Measurements from ENCODE around the gene PRSS1.

The PRSS1 gene

GRCh38 chr7:142795339-142795863 is 46.1 kb downstream of the PRSS1 start:
- no peak for DNase-seq (ENCODE audit: low read depth)

DNA sequence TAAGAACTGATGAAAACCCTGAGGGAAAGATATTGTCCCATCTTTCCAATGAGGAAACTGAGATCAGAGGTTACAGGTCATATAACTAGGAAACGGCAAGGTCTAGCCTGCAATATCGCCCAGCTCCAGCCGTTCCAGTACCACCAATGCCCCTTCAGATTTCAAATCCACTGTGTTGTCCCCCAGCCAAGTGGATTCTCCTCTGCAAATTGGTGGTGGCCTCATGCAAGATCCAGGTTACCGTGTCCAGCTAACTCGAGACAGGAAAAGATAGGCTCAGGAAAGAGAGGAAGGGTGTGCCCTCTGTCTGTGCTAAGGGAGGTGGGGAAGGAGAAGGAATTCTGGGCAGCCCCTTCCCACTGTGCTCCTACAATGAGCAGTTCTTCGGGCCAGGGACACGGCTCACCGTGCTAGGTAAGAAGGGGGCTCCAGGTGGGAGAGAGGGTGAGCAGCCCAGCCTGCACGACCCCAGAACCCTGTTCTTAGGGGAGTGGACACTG is 46.8 kb downstream of the PRSS1 start:
- no peak for DNase-seq (ENCODE audit: low read depth)

DNA sequence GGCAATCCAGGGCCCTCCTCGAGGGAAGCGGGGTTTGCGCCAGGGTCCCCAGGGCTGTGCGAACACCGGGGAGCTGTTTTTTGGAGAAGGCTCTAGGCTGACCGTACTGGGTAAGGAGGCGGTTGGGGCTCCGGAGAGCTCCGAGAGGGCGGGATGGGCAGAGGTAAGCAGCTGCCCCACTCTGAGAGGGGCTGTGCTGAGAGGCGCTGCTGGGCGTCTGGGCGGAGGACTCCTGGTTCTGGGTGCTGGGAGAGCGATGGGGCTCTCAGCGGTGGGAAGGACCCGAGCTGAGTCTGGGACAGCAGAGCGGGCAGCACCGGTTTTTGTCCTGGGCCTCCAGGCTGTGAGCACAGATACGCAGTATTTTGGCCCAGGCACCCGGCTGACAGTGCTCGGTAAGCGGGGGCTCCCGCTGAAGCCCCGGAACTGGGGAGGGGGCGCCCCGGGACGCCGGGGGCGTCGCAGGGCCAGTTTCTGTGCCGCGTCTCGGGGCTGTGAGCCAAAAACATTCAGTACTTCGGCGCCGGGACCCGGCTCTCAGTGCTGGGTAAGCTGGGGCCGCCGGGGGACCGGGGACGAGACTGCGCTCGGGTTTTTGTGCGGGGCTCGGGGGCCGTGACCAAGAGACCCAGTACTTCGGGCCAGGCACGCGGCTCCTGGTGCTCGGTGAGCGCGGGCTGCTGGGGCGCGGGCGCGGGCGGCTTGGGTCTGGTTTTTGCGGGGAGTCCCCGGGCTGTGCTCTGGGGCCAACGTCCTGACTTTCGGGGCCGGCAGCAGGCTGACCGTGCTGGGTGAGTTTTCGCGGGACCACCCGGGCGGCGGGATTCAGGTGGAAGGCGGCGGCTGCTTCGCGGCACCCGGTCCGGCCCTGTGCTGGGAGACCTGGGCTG is 47.5 kb downstream of the PRSS1 start:
- DNase-seq (ENCODE audit: low read depth) = no peak

DNA sequence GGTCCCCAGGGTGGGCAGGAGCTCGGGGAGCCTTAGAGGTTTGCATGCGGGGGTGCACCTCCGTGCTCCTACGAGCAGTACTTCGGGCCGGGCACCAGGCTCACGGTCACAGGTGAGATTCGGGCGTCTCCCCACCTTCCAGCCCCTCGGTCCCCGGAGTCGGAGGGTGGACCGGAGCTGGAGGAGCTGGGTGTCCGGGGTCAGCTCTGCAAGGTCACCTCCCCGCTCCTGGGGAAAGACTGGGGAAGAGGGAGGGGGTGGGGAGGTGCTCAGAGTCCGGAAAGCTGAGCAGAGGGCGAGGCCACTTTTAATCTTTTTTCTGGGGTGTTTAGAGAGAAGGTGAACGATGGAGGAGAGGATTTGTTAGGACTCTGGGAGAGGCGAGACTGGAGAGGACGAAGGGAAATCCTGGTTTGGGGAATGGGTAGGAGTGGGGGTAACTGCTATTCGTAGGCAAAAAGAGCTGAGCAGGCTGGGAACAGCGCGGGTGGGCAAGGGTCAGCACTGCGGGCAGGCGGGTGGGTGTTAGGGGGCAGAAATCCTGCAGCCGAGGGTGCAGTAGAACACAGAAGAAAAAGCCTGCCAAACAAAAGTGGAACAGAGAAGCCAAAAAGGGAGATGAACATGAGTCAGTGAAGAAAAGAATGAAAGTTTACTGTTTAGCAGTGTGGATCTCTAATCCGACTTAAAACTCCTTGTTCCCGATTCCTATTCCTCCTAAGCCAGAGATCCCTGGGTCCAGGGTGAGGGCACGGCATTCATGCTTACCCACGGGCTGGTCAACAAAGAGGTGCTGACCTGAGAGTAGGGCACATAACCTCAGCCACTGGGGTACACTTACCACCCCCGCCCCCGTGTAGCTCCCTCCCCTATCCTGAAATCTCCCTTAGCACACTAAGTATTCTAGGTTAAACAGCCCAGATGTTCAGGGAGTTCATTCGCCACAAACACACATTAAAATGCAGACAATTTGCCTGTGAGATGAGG is 48.4 kb downstream of the PRSS1 start:
- DNase-seq (ENCODE audit: low read depth) = no peak

DNA sequence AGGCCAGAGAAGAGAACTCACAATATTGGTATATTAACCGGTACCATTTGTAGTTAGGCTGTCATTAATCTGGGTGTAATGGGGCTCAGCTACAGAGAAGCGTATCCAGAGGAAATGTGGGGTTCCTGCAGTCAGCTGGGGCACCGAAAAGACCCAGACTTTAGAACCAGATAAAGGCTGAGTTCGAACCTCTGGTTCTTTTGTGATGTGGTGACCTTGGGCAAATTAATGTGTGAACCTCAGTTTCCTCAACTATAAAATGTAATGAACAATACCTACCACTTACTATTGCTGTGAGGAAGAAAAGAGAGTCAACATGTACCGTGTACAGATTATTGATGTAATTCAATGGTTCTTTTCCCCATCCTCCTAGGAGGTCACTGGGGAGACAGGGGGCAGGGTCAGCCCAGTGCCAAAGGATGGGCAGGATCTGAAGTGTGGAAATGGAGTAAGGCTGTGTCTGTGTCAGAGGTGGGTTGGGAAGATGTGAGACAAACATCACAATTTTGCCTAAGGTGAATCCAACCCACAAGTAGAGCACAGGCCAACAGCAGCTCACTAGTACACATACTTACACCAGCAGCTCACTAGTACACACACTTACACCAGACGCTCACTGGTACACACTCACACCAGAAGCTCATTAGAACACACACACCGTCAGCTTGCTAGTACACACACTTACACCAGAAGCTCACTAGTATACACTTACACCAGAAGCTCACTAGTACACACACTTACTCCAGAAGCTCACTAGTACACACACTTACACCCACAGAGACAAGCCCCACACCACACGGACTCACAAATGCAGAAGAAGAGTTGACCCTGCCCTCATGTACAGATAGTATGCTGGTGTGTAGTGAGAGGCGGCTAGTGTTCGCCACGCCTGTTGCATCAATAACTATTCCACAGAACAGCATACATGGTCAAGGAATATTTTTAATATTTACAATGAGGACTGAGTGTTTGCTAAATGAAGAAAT is 49.5 kb downstream of the PRSS1 start:
- DNase-seq (ENCODE audit: low read depth) = no peak

GRCh38 chr7:142799437-142799835 is 50.2 kb downstream of the PRSS1 start:
- DNase-seq (ENCODE audit: low read depth) = no peak

GRCh38 chr7:142800088-142800487 is 50.8 kb downstream of the PRSS1 start:
- no peak for DNase-seq (ENCODE audit: low read depth)

DNA sequence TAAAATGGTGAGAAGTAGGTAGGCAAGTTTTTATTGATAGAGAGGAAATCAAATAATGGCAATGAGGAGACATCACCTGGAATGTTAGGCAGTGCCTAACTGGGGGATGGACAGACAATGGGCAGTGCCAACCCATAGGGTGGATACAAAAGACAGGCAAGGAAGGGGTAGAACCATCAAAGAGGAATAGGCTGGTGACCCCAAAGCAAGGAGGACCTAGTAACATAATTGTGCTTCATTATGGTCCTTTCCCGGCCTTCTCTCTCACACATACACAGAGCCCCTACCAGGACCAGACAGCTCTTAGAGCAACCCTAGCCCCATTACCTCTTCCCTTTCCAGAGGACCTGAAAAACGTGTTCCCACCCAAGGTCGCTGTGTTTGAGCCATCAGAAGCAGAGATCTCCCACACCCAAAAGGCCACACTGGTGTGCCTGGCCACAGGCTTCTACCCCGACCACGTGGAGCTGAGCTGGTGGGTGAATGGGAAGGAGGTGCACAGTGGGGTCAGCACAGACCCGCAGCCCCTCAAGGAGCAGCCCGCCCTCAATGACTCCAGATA is 51.5 kb downstream of the PRSS1 start:
- DNase-seq (ENCODE audit: low read depth) = no peak

- no peak for DNase-seq (ENCODE audit: low read depth)
These were observed 52.5 kb downstream of the PRSS1 start for GRCh38 chr7:142801601-142802295.

GRCh38 chr7:142802301-142802700 is 53.0 kb downstream of the PRSS1 start:
- no peak for DNase-seq (ENCODE audit: low read depth)
